Activated B cell treated with CpG ODN at 0.5 μM for 24 hours (primary cell): ENCODE results near the gene CCDC92B. TPM values are rescaled to one million over a fixed set of nuclear protein-coding genes. Genes with fewer than 3 reads are reported as not detected.

Experiments
- ATAC-seq: fragments of 200-7000 bp; cut with Tn5 transposase; one replicate; pipeline ENCODE4 v1.10.0; 2021; ENCODE audit warnings: low read depth, mild to moderate bottlenecking, moderate library complexity
- CTCF ChIA-PET: fragments of 350-600 bp; sonication (Branson Sonifier 250); formaldehyde crosslinking; loops from one replicate; lab custom pipeline; 2021; ENCODE audit warnings: antibody characterized with exemption; lab: Charles Lee
- POLR2A ChIA-PET: fragments of 350-600 bp; sonication (Branson Sonifier 250); formaldehyde crosslinking; loops from one replicate; lab custom pipeline; 2021; ENCODE audit warnings: antibody characterized with exemption; lab: Charles Lee
- DNase-seq: peaks from one replicate; pipeline ENCODE4 v3.0.0; 2022
- H3K27ac Mint-ChIP-seq: one replicate; pipeline ENCODE4 v1.8.0; 2020; ENCODE audit warnings: mixed read lengths
- H3K27me3 Mint-ChIP-seq: one replicate; pipeline ENCODE4 v1.8.0; 2021; ENCODE audit warnings: mixed read lengths
- H3K36me3 Mint-ChIP-seq: one replicate; pipeline ENCODE4 v1.8.0; 2021; ENCODE audit warnings: low read depth, mixed read lengths
- H3K4me1 Mint-ChIP-seq: one replicate; pipeline ENCODE4 v1.8.0; 2021; ENCODE audit warnings: mixed read lengths
- H3K4me3 Mint-ChIP-seq: one replicate; pipeline ENCODE4 v1.8.0; 2020; ENCODE audit warnings: mild to moderate bottlenecking, mixed read lengths
- H3K9me3 Mint-ChIP-seq: one replicate; pipeline ENCODE4 v1.8.0; 2020; ENCODE audit warnings: mixed read lengths
- CTCF ChIP-seq: fragments of 200-600 bp; IDR thresholded peaks from one replicate; pipeline ENCODE4 v1.8.0; 2022; ENCODE audit warnings: antibody characterized with exemption, mild to moderate bottlenecking
- intact Hi-C: fragments of 100-400 bp; cut with micrococcal nuclease; formaldehyde crosslinking; loops from one replicate; pipeline ENCODE4 v1.15.1; 2024
- total RNA-seq: library from RNA; stranded (reverse); gene quantifications from 2 replicates; pipeline ENCODE4 v1.2.3, GENCODE V29; 2022

CCDC92B gene
- total RNA-seq, 1 donor from 2014 or later, result not detected

DNA sequence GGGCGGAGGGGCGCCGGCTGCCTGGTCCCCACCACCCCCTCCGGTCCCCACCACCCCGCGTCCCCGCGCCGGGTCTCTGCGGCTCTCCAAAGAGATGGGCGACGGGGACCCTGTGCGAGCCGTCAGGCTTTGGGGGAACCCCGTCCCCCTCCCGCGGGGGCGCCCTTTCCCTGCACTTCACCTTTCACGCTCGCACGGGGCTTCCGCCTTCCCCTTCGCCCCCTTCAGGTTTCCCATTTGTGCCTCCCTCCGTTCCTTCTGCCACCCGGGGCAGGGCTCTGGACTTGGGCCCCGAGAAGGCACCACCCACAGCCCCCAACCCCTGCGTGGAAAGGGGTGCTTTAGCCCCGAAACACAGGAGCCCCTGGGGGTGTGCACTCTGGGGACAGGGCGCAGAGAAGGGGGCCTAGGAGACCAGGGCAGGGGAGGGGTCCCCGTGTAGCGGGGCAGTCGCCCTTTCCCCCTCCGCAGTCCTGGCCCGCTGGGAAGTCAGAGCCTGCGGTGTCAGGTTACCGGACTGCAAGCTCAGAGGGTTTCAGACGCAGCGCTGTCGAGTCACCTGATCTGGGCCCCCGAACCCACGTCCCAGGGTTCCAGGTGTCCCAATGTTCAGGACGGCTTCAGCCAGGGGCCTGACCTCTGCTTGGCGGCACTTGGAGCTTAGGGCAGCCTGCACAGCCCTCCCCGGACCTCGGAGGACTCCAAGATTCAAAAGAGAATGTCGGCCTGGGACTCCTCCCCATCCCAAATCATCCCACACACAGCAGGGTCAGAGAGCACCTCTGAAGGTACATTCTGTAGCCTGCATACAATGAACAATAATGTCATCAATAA, 6.7 kb upstream of the CCDC92B start:
- no peak for DNase-seq
- no peak for ATAC-seq
- ChIA-PET CTCF (no interaction called here), POLR2A (no interaction called here)
- Mint-ChIP-seq H3K4me1 (peaks cover 1% of the 10 kb centered on the region), H3K36me3 (no peaks in the 10 kb centered on the region), H3K9me3 (no peaks in the 10 kb centered on the region), H3K27me3 (peaks cover 37% of the 10 kb centered on the region), H3K27ac (no peak overlapping the region), H3K4me3 (no peak overlapping the region)
- TF ChIP-seq CTCF, result no peak
- intact Hi-C loops, result no loop called here

GRCh38 chr17:2751491-2751890, 2.0 kb upstream of the CCDC92B start:
- Mint-ChIP-seq H3K27ac (no peak overlapping the region), H3K9me3 (no peaks in the 10 kb centered on the region), H3K4me3 (no peak overlapping the region)

DNA sequence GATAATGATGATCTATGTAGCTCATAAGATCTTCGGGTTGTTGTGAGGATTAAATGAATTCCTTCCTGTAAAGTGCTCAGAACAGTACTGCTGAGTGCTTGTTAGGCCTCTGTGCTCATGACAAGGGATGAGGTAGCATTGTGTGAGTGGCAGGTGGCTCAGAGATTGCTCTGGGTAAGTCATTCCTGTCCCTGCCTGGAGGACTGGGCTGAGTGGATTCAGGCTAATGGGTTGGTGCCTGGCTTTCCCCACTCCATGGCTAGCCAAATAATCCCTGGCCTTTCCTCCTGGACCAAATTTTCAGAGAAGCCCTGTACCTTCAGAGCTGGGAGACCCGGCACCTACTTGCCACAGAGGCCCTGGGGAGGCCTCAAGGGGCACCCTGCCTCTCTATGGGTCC, 1.3 kb upstream of the CCDC92B start:
- CTCF ChIA-PET, result no interaction called here
- no peaks in the 10 kb centered on the region for H3K9me3 Mint-ChIP-seq
- H3K27me3 Mint-ChIP-seq, result peaks cover 37% of the 10 kb centered on the region
- peaks cover 3% of the 10 kb centered on the region for H3K4me1 Mint-ChIP-seq
- intact Hi-C loops, result no loop called here
- POLR2A ChIA-PET, result no interaction called here
- DNase-seq, result no peak
- no peak for TF ChIP-seq CTCF
- no peak overlapping the region for H3K4me3 Mint-ChIP-seq
- ATAC-seq, result no peak
- no peak overlapping the region for H3K27ac Mint-ChIP-seq
- no peaks in the 10 kb centered on the region for H3K36me3 Mint-ChIP-seq

More at GRCh38 chr17:2751491-2751890, 2.0 kb upstream of the CCDC92B start:
- H3K27me3 Mint-ChIP-seq, result peaks cover 36% of the 10 kb centered on the region
- ATAC-seq (no peak), DNase-seq (no peak)
- POLR2A ChIA-PET, result no interaction called here
- intact Hi-C loops, result no loop called here
- peaks cover 3% of the 10 kb centered on the region for H3K4me1 Mint-ChIP-seq
- CTCF ChIA-PET, result no interaction called here
- no peaks in the 10 kb centered on the region for H3K36me3 Mint-ChIP-seq
- TF ChIP-seq CTCF, result no peak

DNA sequence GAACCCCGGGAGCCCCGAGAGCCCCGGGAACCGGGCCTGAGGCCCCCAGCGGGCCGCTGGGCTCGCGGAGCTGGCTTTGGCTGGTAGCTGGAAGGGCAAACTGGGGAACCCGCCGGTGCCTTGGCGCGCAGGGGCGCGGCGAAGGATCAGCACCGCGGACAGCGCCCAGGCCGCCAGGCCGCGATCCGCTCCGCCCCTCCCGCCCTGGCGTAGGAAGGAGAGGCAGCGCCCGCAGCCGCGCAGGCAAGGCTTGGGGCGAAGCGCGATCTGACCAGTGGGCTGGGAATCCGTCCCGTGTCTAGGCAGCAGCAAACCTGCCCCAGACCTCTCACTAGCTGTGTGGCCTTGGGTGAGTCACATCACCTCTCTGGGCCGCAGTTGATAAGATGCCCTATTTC, 331 bp upstream of the CCDC92B start:
- Mint-ChIP-seq H3K4me3 (no peak overlapping the region), H3K9me3 (no peaks in the 10 kb centered on the region), H3K36me3 (no peaks in the 10 kb centered on the region), H3K27ac (no peak overlapping the region), H3K27me3 (peaks cover 45% of the 10 kb centered on the region), H3K4me1 (peaks cover 3% of the 10 kb centered on the region)
- intact Hi-C loops, result no loop called here
- ATAC-seq (peak; percentile 99), DNase-seq (peak; percentile 68)
- ChIA-PET POLR2A (no interaction called here), CTCF (no interaction called here)
- TF ChIP-seq CTCF, result no peak

GRCh38 chr17:2745317-2746037, 4.0 kb downstream of the CCDC92B start:
- ChIA-PET CTCF (no interaction called here), POLR2A (no interaction called here)
- no peak for ATAC-seq
- Mint-ChIP-seq H3K4me1 (peaks cover 2% of the 10 kb centered on the region), H3K27me3 (peaks cover 48% of the 10 kb centered on the region), H3K9me3 (no peaks in the 10 kb centered on the region), H3K4me3 (no peak overlapping the region), H3K27ac (no peak overlapping the region), H3K36me3 (no peaks in the 10 kb centered on the region)
- no peak for DNase-seq
- intact Hi-C loops, result no loop called here
- TF ChIP-seq CTCF, result no peak
